DND-41 (cell line): ENCODE data around the gene RASL11B.

Experiments
- ATAC-seq: fragments of 200-7000 bp; cut with Tn5 transposase; 3 replicates; pipeline ENCODE4 v1.9.1; 2021; ENCODE audit warnings: low read depth; ENCODE audit not compliant: insufficient read depth
- DNase-seq: peaks from one replicate; pipeline ENCODE4 v3.0.0-alpha.2; 2020
- H2AFZ ChIP-seq: 2 replicates; pipeline ENCODE4 v1.6.0; 2012; ENCODE audit warnings: low read depth, low read length
- H3K27ac ChIP-seq: 2 replicates; pipeline ENCODE4 v1.5.1; 2012; ENCODE audit warnings: low read length, inconsistent platforms
- H3K27me3 ChIP-seq: fragments of 200-600 bp; sonication (generic); 2 replicates; pipeline ENCODE4 v1.6.0; 2012; ENCODE audit warnings: low read length, mild to moderate bottlenecking, inconsistent platforms; ENCODE audit not compliant: insufficient read depth, poor library complexity
- H3K36me3 ChIP-seq: 2 replicates; pipeline ENCODE4 v1.5.1; 2012; ENCODE audit warnings: low read length, inconsistent platforms; ENCODE audit not compliant: insufficient read depth
- H3K4me1 ChIP-seq: 2 replicates; pipeline ENCODE4 v1.5.1; 2012; ENCODE audit warnings: mild to moderate bottlenecking, low read length; ENCODE audit not compliant: insufficient read depth
- H3K4me2 ChIP-seq: 2 replicates; pipeline ENCODE4 v1.6.0; 2012; ENCODE audit warnings: mild to moderate bottlenecking, moderate library complexity, low read length, inconsistent platforms; ENCODE audit not compliant: insufficient read depth
- H3K4me3 ChIP-seq, 2 experiments: fragments of 200-600 bp in 1 of 2; shearing (Covaris generic) in 1 of 2; 2 replicates each; pipeline ENCODE4 v1.5.1; 2012 to 2016; ENCODE audit warnings: inconsistent platforms in 2 of 2, low read length in 2 of 2, mild to moderate bottlenecking in 2 of 2, low read depth in 1 of 2, moderate library complexity in 1 of 2
- H3K79me2 ChIP-seq: 2 replicates; pipeline ENCODE4 v1.6.0; 2012; ENCODE audit warnings: low read length, inconsistent platforms; ENCODE audit not compliant: insufficient read depth
- H3K9ac ChIP-seq: 2 replicates; pipeline ENCODE4 v1.6.0; 2012; ENCODE audit warnings: low read depth, mild to moderate bottlenecking, inconsistent platforms, low read length, moderate library complexity
- H3K9me3 ChIP-seq: 2 replicates; pipeline ENCODE4 v1.5.1; 2012; ENCODE audit warnings: low read length, moderate library complexity, mild to moderate bottlenecking, inconsistent platforms; ENCODE audit not compliant: insufficient read depth, severe bottlenecking
- H4K20me1 ChIP-seq: 2 replicates; pipeline ENCODE4 v1.6.0; 2012; ENCODE audit warnings: low read length; ENCODE audit not compliant: insufficient read depth
- CTCF ChIP-seq: IDR thresholded peaks from 2 replicates; pipeline ENCODE4 v1.5.1; 2012; ENCODE audit warnings: borderline replicate concordance, low read length, moderate library complexity, mild to moderate bottlenecking; ENCODE audit not compliant: poor library complexity, severe bottlenecking; ENCODE audit errors: extremely low read depth
- EZH2 ChIP-seq: IDR thresholded peaks from 3 replicates; pipeline ENCODE4 v1.6.1; 2012; ENCODE audit warnings: borderline replicate concordance, low read depth, mild to moderate bottlenecking, moderate library complexity, low read length, inconsistent platforms; ENCODE audit not compliant: severe bottlenecking

Gene RASL11B

GRCh38 chr4:52894443-52894842, 32.3 kb downstream of the RASL11B start:
- DNase-seq = peak; percentile 76
- Histone ChIP-seq H3K27me3 (no peaks in the 10 kb centered on the region), H3K9me3 (no peaks in the 10 kb centered on the region), H3K4me3 (no peak overlapping the region), H3K79me2 (no peaks in the 10 kb centered on the region), H3K27ac (no peak overlapping the region), H4K20me1 (no peaks in the 10 kb centered on the region), H3K36me3 (no peaks in the 10 kb centered on the region), H3K9ac (no peak overlapping the region), H3K4me2 (no peak overlapping the region), H3K4me1 (peaks cover 13% of the 10 kb centered on the region; the same call in 1 of the 2 replicates), H2AFZ (no peak overlapping the region)
- TF ChIP-seq CTCF (no peak), EZH2 (no peak)
- ATAC-seq = peak; percentile 99

GRCh38 chr4:52903273-52903672, 41.2 kb downstream of the RASL11B start:
- peaks cover 5% of the 10 kb centered on the region for H3K9me3 ChIP-seq
- H2AFZ ChIP-seq = no peak overlapping the region
- ATAC-seq (no peak), DNase-seq (no peak)
- H3K4me3 ChIP-seq = no peak overlapping the region
- H3K4me2 ChIP-seq = no peak overlapping the region
- no peak for TF ChIP-seq EZH2
- no peaks in the 10 kb centered on the region for H3K4me1 ChIP-seq
- no peaks in the 10 kb centered on the region for H3K79me2 ChIP-seq
- no peak overlapping the region for H3K27ac ChIP-seq
- H4K20me1 ChIP-seq = no peaks in the 10 kb centered on the region
- no peaks in the 10 kb centered on the region for H3K27me3 ChIP-seq
- H3K9ac ChIP-seq = no peak overlapping the region
- peaks cover 14% of the 10 kb centered on the region; the same call in 1 of the 2 replicates for H3K36me3 ChIP-seq

DNA sequence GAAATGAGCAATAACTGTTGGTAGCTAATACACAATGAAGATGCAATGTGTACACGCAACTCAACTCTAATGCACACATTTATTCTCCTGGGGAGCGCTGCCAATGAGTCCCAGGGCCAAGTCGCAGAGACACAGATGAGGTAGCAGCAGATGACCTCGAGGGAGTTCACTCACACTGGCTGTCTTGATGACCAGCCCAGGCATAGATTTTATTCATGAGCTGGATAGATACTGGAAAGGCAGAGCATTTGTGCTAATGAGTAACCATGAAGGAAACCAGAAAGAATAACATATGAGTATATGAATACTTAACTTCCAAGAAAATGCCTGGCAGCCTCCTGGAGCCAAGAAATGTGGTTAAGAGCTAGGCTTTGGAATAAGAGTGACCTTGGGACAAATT, 42.3 kb downstream of the RASL11B start:
- Histone ChIP-seq H4K20me1 (no peaks in the 10 kb centered on the region), H2AFZ (no peak overlapping the region), H3K36me3 (peaks cover 14% of the 10 kb centered on the region; the same call in 1 of the 2 replicates), H3K9ac (no peak overlapping the region), H3K4me1 (no peaks in the 10 kb centered on the region), H3K9me3 (peaks cover 5% of the 10 kb centered on the region), H3K4me3 (no peak overlapping the region), H3K27me3 (no peaks in the 10 kb centered on the region), H3K27ac (no peak overlapping the region), H3K79me2 (no peaks in the 10 kb centered on the region), H3K4me2 (no peak overlapping the region)
- TF ChIP-seq EZH2 = no peak
- no peak for TF ChIP-seq CTCF
- DNase-seq (no peak), ATAC-seq (no peak)

GRCh38 chr4:52907510-52907909, 45.4 kb downstream of the RASL11B start:
- H3K4me3 ChIP-seq = no peak overlapping the region
- DNase-seq (no peak), ATAC-seq (no peak)
- H3K4me2 ChIP-seq = no peak overlapping the region
- H3K79me2 ChIP-seq = no peaks in the 10 kb centered on the region
- H3K27me3 ChIP-seq = no peaks in the 10 kb centered on the region
- H3K9ac ChIP-seq = no peak overlapping the region
- H2AFZ ChIP-seq = no peak overlapping the region
- H3K9me3 ChIP-seq = no peaks in the 10 kb centered on the region
- H3K27ac ChIP-seq = no peak overlapping the region
- TF ChIP-seq EZH2 (no peak), CTCF (no peak)
- no peaks in the 10 kb centered on the region for H4K20me1 ChIP-seq
- peaks cover 7% of the 10 kb centered on the region; the same call in 1 of the 2 replicates for H3K36me3 ChIP-seq
- no peaks in the 10 kb centered on the region for H3K4me1 ChIP-seq
